Ovary (tissue), 9 donors: Measurements from ENCODE around the gene F3. TPM values are rescaled to one million over a fixed set of nuclear protein-coding genes. Genes with fewer than 3 reads are reported as not detected.

Experiments used
- DNase-seq, 5 donors: peaks; one replicate each; pipeline ENCODE4 v3.0.0-alpha.2; 2019 to 2020
- H3K27ac ChIP-seq, 2 donors: fragments of 200-600 bp; one replicate each; pipeline versions ENCODE4 v1.5.1 to v1.8.0; 2019 to 2022
- H3K27me3 ChIP-seq: fragments of 200-600 bp; one replicate; pipeline ENCODE4 v1.8.0; 2022
- H3K36me3 ChIP-seq: fragments of 200-600 bp; sonication (generic); one replicate; pipeline ENCODE4 v1.5.1; 2019
- H3K4me1 ChIP-seq: one replicate; pipeline ENCODE4 v1.8.1; 2013; ENCODE audit warnings: mild to moderate bottlenecking, moderate library complexity; ENCODE audit not compliant: insufficient read depth
- H3K4me3 ChIP-seq: fragments of 200-600 bp; sonication (generic); one replicate; pipeline ENCODE4 v1.5.1; 2017
- H3K9me3 ChIP-seq, 2 donors: fragments of 200-600 bp in 1 of 2; sonication (generic) in 1 of 2; one replicate each; pipeline versions ENCODE4 v1.5.1 to v1.8.1; 2013 to 2019; ENCODE audit warnings: mild to moderate bottlenecking in 1 of 2, moderate library complexity in 1 of 2
- EP300 ChIP-seq: sonication (generic); formaldehyde crosslinking; IDR thresholded peaks from one replicate; pipeline ENCODE4 v1.6.1; 2017; ENCODE audit warnings: antibody characterized with exemption
- POLR2A ChIP-seq: fragments of 450-650 bp; IDR thresholded peaks from one replicate; pipeline ENCODE4 v1.6.1; 2017; ENCODE audit warnings: antibody characterized with exemption, mild to moderate bottlenecking, moderate library complexity
- WGBS, 3 donors: extraction: QIAGEN DNeasy Blood & Tissue Kit in 1 of 3; methylation state at CpG; one replicate each; pipeline versions ENCODE4 v1.1.5 to v1.1.7; 2013 to 2017; 5-methylcytosine and 5-hydroxymethylcytosine counted together
- intact Hi-C, 4 donors: fragments of 100-400 bp; cut with DNase I; formaldehyde crosslinking; loops; one replicate each; pipeline versions ENCODE4 v1.11.0 to v1.15.1; 2022 to 2023
- polyA plus RNA-seq, 2 donors: library from polyadenylated mRNA; stranded (reverse); fragments of 200-250 nt in 1 of 2; fragments of 350-450 nt in 1 of 2; fragmentation: Illumina TruSeq in 1 of 2; extraction: RNeasy Lipid Tissue Mini Kit (QIAGEN cat#74804) in 1 of 2; gene quantifications; one replicate each; pipeline ENCODE4 v1.2.3, GENCODE V29; 2013 to 2014
- total RNA-seq, 7 donors: library from RNA; depleted of rRNA in 2 of 7; stranded (reverse); fragments of >200 nt in 2 of 7; fragmentation: NEBNext Ultra II Directional in 3 of 7; extraction: Animal tissue kit (Norgen Biotek cat#: 25700) in 3 of 7; gene quantifications; one replicate each; pipeline versions ENCODE4 v1.1.0 to v1.2.4, GENCODE V29; 2016 to 2023
- TF ChIP-seq, protein P1 (sequence below), 3 donors: fragments of 450-650 bp in 2 of 3; fragments of 200-600 bp in 1 of 3; IDR thresholded peaks; one replicate each; pipeline versions ENCODE4 v1.5.1 to v1.8.0; 2016 to 2022; ENCODE audit warnings: antibody characterized with exemption in 3 of 3, mild to moderate bottlenecking in 1 of 3
- donor health status: DM: no; HTN: no; CAD: no; lungs with moderate emphysema.
- donor health status: DM: no; HTN: no; CAD: no.
- donor health status: Bipolar disorder and iron deficiency.
- donor health status: DM: yes; HTN: yes; CAD: no.
- donor health status: DM: no; HTN: no; CAD: no.
- donor health status: DM: yes; HTN: yes; CAD: no.

Gene F3
- total and polyA plus RNA-seq, 9 donors: 29.0 to 365 (median 92.4) TPM

DNA sequence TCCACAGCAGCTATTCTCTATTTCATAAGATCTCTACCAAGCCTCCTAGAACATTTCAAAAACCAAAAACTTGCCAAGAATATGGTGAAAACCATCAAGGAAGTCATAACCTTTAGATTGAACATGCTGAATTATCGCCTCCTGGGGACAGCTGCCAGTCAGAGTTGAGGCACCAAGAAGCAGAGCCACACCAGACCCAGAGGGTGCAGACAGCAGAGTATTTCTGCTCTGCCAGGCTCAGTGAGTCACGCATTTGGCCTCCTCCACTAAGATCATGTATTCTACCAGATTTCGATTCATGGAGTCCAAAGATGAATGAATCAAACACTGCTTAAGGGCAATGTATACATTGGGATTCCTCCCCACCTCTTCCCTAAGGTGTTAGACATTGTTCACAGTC lies 2.1 kb downstream of the F3 start:
- Histone ChIP-seq H3K4me1 (peaks cover 9% of the 10 kb centered on the region), H3K36me3 (no peaks in the 10 kb centered on the region), H3K9me3 (no peaks in the 10 kb centered on the region), H3K27me3 (no peaks in the 10 kb centered on the region), H3K27ac (peak overlapping the region in 1 of 2 donors; percentile 17), H3K4me3 (peak overlapping the region; percentile 73)
- TF ChIP-seq POLR2A: no peak
- no peak for TF ChIP-seq EP300
- TF ChIP-seq, protein P1, sequence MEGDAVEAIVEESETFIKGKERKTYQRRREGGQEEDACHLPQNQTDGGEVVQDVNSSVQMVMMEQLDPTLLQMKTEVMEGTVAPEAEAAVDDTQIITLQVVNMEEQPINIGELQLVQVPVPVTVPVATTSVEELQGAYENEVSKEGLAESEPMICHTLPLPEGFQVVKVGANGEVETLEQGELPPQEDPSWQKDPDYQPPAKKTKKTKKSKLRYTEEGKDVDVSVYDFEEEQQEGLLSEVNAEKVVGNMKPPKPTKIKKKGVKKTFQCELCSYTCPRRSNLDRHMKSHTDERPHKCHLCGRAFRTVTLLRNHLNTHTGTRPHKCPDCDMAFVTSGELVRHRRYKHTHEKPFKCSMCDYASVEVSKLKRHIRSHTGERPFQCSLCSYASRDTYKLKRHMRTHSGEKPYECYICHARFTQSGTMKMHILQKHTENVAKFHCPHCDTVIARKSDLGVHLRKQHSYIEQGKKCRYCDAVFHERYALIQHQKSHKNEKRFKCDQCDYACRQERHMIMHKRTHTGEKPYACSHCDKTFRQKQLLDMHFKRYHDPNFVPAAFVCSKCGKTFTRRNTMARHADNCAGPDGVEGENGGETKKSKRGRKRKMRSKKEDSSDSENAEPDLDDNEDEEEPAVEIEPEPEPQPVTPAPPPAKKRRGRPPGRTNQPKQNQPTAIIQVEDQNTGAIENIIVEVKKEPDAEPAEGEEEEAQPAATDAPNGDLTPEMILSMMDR (IDR thresholded peaks at IDR 0.05): no peak
- intact Hi-C loops: loop anchor here in 2 of 4 donors (5.0 kb wide), 2 partner anchors 58 to 258 kb away; no protein-coding TSS in a partner anchor
- WGBS, 3 donors: 60 to 83% (median 74%) methylated on average over 3 of the region's 3 CpGs
- DNase-seq: no peak

DNA sequence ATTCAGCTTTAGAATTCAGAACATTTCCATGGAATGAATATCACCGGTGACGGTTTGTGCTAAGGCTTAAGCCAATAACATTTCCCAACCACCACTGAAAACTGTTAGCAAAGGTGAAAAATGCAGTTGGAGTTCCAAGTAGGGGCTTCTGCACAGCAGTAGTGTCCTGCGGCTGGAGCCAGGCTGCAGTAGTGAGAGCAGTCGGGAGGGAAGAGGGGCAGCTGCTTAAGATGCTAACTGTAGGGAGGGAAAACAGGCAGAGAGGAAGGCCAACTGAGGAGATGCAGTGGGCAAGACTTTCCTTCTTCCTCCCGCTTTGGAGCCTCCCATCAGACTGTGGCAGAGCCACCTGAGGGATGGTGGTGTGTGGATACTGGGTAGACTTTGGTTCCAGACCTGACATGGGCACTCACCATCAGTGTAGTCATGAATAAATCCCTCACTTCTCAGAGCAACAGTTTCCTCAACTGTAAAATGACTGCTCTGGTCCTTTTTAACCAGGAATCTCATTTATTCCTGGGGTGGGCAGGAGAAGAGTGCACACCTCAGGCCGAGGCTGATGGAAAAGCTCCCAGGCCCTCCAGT lies 3.2 kb downstream of the F3 start:
- Histone ChIP-seq H3K4me3 (peak overlapping the region; percentile 19), H3K27ac (peak overlapping the region in 1 of 2 donors; percentile 24), H3K27me3 (no peaks in the 10 kb centered on the region), H3K9me3 (no peaks in the 10 kb centered on the region), H3K36me3 (no peaks in the 10 kb centered on the region), H3K4me1 (peaks cover 9% of the 10 kb centered on the region)
- peak in 2 of 5 donors; percentile 31 to 57 for DNase-seq
- intact Hi-C loops: loop anchor here in 2 of 4 donors (5.0 kb wide), 2 partner anchors 59 to 259 kb away; no protein-coding TSS in a partner anchor
- WGBS, 3 donors: 19 to 26% (median 21%) methylated on average over 6 of the region's 6 CpGs
- TF ChIP-seq, protein P1 (IDR thresholded peaks at IDR 0.05): no peak
- TF ChIP-seq EP300 (no peak), POLR2A (no peak)

DNA sequence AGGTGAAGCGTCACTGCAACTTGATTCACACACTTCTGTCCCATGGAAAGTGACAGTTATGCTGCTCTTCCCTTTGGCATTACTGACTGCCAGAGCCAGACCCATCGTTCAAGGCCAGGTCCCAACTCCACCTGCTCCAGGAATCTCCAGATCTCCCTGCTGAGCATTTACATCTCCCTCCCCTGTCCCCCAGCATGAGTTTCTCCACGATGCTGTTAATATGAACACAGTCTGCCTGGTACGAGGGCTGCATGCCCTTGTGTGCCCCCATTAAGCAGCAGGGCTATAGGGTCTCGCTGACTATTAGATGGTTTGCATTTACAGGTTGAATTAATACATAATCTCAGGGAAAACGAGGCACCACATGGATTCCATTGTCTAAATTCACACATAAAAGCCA lies 4.3 kb downstream of the F3 start:
- WGBS, 3 donors: 62 to 70% (median 65%) methylated on average over 6 of the region's 6 CpGs
- no peaks in the 10 kb centered on the region for H3K27me3 ChIP-seq
- intact Hi-C loops: loop anchor here in 2 of 4 donors (5.0 kb wide), 2 partner anchors 60 to 260 kb away; no protein-coding TSS in a partner anchor
- H3K9me3 ChIP-seq: no peaks in the 10 kb centered on the region
- peaks cover 5% of the 10 kb centered on the region for H3K4me1 ChIP-seq
- no peak for DNase-seq
- H3K36me3 ChIP-seq: no peaks in the 10 kb centered on the region
- no peak overlapping the region for H3K27ac ChIP-seq
- no peak for TF ChIP-seq EP300
- TF ChIP-seq POLR2A: no peak
- TF ChIP-seq, protein P1 (IDR thresholded peaks at IDR 0.05): no peak
- H3K4me3 ChIP-seq: no peak overlapping the region

DNA sequence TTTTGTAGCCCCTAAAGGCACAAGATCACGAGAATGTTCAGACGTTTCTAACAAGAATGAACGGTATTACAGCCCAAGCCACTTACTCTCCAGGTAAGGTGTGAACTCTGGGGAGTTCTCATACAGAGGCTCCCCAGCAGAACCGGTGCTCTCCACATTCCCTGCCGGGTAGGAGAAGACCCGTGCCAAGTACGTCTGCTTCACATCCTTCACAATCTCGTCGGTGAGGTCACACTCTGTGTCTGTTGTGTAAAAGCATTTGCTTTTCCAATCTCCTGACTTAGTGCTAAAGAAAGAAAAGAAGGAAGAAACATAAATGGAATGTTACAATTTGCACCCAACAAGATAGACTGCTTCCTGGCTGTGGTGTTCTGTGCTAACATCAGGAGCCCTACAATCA lies 5.7 kb downstream of the F3 start:
- Histone ChIP-seq H3K4me3 (no peak overlapping the region), H3K27me3 (no peaks in the 10 kb centered on the region), H3K4me1 (peaks cover 4% of the 10 kb centered on the region), H3K36me3 (no peaks in the 10 kb centered on the region), H3K27ac (no peak overlapping the region), H3K9me3 (no peaks in the 10 kb centered on the region)
- intact Hi-C loops: loop anchor here in 2 of 4 donors (5.0 kb wide), 2 partner anchors 61 to 261 kb away; no protein-coding TSS in a partner anchor
- WGBS, 3 donors: 51 to 64% (median 62%) methylated on average over 9 of the region's 9 CpGs
- TF ChIP-seq EP300 (no peak), POLR2A (no peak)
- TF ChIP-seq, protein P1 (IDR thresholded peaks at IDR 0.05): no peak
- DNase-seq: no peak
